GM11168 (cell line): ENCODE data around the gene SCYGR1.

Source experiments
- in situ Hi-C: fragments of 300-500 bp; cut with MboI; formaldehyde crosslinking; loops from one replicate; pipeline ENCODE4 v1.12.0; 2022; ENCODE audit warnings: low sequenced_read_pairs; ENCODE audit not compliant: unreplicated experiment

Gene SCYGR1

GRCh38 chr2:227339098-227339599 lies 48.6 kb downstream of the SCYGR1 start:
- in situ Hi-C loops: no loop called here
